Stimulated activated CD4-positive, alpha-beta T cell treated with anti-CD3 and anti-CD28 coated beads, Interleukin-4, amount 100 ng/mL, for 24 hours (primary cell): Measurements from ENCODE around the gene GMPR.

ENCODE experiments used
- DNase-seq: peaks from one replicate; pipeline ENCODE4 v3.0.0-alpha.2; 2020

The GMPR gene

GRCh38 chr6:16306334-16306733 lies 67.9 kb downstream of the GMPR start:
- no peak for DNase-seq

- DNase-seq: no peak
Observed at GRCh38 chr6:16311763-16312162, 73.4 kb downstream of the GMPR start.

- no peak for DNase-seq
Observed at GRCh38 chr6:16313732-16314131, 75.3 kb downstream of the GMPR start.

GRCh38 chr6:16314296-16314695 lies 75.9 kb downstream of the GMPR start:
- no peak for DNase-seq

- peak; percentile 33 for DNase-seq
Observed at GRCh38 chr6:16316741-16317251, 78.4 kb downstream of the GMPR start.

GRCh38 chr6:16318538-16318937 lies 80.2 kb downstream of the GMPR start:
- DNase-seq: peak; percentile 63

- no peak for DNase-seq
Observed at GRCh38 chr6:16318953-16319720, 80.8 kb downstream of the GMPR start.

- peak; percentile 78 for DNase-seq
Observed at GRCh38 chr6:16319813-16320532, 81.6 kb downstream of the GMPR start.

- DNase-seq: no peak
Observed at GRCh38 chr6:16320533-16321340, 82.3 kb downstream of the GMPR start.

- no peak for DNase-seq
Observed at GRCh38 chr6:16321341-16321710, 82.9 kb downstream of the GMPR start.

- no peak for DNase-seq
Observed at GRCh38 chr6:16321826-16322225, 83.4 kb downstream of the GMPR start.

GRCh38 chr6:16322666-16323312 lies 84.4 kb downstream of the GMPR start:
- peak; percentile 80 for DNase-seq

GRCh38 chr6:16324184-16324583 lies 85.8 kb downstream of the GMPR start:
- no peak for DNase-seq

- no peak for DNase-seq
Observed at GRCh38 chr6:16324606-16325225, 86.3 kb downstream of the GMPR start.

- no peak for DNase-seq
Observed at GRCh38 chr6:16326531-16326930, 88.1 kb downstream of the GMPR start.

GRCh38 chr6:16326971-16327776 lies 88.8 kb downstream of the GMPR start:
- no peak for DNase-seq

- no peak for DNase-seq
Observed at GRCh38 chr6:16327777-16328325, 89.5 kb downstream of the GMPR start.

- DNase-seq: no peak
Observed at GRCh38 chr6:16329233-16329632, 90.8 kb downstream of the GMPR start.

- peak; percentile 72 for DNase-seq
Observed at GRCh38 chr6:16331384-16332174, 93.2 kb downstream of the GMPR start.

GRCh38 chr6:16332175-16332542 lies 93.8 kb downstream of the GMPR start:
- peak; percentile 91 for DNase-seq
